ENCODE data around the gene VASH2.
"Not testable (repeated sequence)": the region's sequence is repeated elsewhere in the genome, so short reads cannot be mapped to it uniquely, and the experiment has no call there.

- TF ChIP-seq CTCF, POLR2A (IDR thresholded peaks at IDR 0.05): not testable (repeated sequence)
Measured at GRCh38 chr1:213027024-213027423, 76.7 kb downstream of the VASH2 start.

Data from adrenal gland (tissue), 5 donors.